Lower lobe of right lung (tissue), 2 donors: ENCODE measurements around the gene MAFF. TPM values are rescaled to one million over a fixed set of nuclear protein-coding genes. Genes with fewer than 3 reads are reported as not detected.

ENCODE experiments used
- ATAC-seq, 2 donors: fragments of 200-7000 bp; cut with Tn5 transposase; one replicate each; pipeline ENCODE4 v1.9.1; 2020 to 2022; ENCODE audit warnings: mild to moderate bottlenecking in 2 of 2, moderate library complexity in 2 of 2
- DNase-seq: peaks from one replicate; pipeline ENCODE4 v3.0.0-alpha.2; 2020
- H3K27ac ChIP-seq: fragments of 200-600 bp; one replicate; pipeline ENCODE4 v1.8.0; 2022
- H3K27me3 ChIP-seq: fragments of 200-600 bp; one replicate; pipeline ENCODE4 v1.8.0; 2022; ENCODE audit warnings: low read depth
- H3K36me3 ChIP-seq: fragments of 200-600 bp; one replicate; pipeline ENCODE4 v1.8.0; 2022; ENCODE audit warnings: mild to moderate bottlenecking
- H3K4me1 ChIP-seq: fragments of 200-600 bp; one replicate; pipeline ENCODE4 v1.8.0; 2022
- H3K4me3 ChIP-seq: fragments of 200-600 bp; one replicate; pipeline ENCODE4 v1.8.0; 2022; ENCODE audit warnings: mild to moderate bottlenecking
- H3K9me3 ChIP-seq: fragments of 200-600 bp; one replicate; pipeline ENCODE4 v1.8.0; 2022
- intact Hi-C: fragments of 100-400 bp; cut with DNase I; formaldehyde crosslinking; loops from one replicate; pipeline ENCODE4 v1.11.0; 2022
- total RNA-seq: library from RNA; stranded (reverse); fragmentation: NEBNext Ultra II Directional; extraction: Animal tissue kit (Norgen Biotek cat#: 25700); gene quantifications from one replicate; pipeline ENCODE4 v1.2.1, GENCODE V29; 2021
- TF ChIP-seq, protein P1 (sequence below): fragments of 200-600 bp; IDR thresholded peaks from one replicate; pipeline ENCODE4 v1.8.0; 2022; ENCODE audit warnings: antibody characterized with exemption, mild to moderate bottlenecking
- donor health status: DM: no; HTN: yes; CAD: no; lungs with severe emphysema.

The MAFF gene
- total RNA-seq, 1 donor from 2014 or later, result 41.3 TPM

DNA sequence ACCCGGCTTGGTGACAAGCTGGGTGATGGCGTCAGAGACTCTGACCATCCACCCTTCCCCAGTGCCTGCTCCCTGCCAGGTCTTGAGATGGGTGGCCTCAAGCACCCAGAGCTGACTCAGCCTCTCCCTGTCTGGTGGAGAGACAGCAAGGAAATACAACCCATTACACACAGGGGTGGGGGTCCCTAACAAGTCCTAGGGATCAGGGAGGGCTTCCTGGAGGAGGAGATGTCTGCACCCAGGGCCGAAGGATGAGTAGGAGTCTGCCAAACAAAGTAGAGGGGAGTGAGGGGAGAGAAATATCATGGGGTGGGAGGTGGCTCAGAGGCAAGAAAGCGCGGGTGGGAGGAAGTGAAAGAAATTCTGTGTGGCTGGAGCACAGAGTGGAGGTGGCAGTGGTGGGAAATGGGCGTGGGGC lies 6.8 kb downstream of the MAFF start:
- no peak for ATAC-seq
- TF ChIP-seq, protein P1, sequence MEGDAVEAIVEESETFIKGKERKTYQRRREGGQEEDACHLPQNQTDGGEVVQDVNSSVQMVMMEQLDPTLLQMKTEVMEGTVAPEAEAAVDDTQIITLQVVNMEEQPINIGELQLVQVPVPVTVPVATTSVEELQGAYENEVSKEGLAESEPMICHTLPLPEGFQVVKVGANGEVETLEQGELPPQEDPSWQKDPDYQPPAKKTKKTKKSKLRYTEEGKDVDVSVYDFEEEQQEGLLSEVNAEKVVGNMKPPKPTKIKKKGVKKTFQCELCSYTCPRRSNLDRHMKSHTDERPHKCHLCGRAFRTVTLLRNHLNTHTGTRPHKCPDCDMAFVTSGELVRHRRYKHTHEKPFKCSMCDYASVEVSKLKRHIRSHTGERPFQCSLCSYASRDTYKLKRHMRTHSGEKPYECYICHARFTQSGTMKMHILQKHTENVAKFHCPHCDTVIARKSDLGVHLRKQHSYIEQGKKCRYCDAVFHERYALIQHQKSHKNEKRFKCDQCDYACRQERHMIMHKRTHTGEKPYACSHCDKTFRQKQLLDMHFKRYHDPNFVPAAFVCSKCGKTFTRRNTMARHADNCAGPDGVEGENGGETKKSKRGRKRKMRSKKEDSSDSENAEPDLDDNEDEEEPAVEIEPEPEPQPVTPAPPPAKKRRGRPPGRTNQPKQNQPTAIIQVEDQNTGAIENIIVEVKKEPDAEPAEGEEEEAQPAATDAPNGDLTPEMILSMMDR, result no peak
- H3K27me3 ChIP-seq, result no peaks in the 10 kb centered on the region
- H3K36me3 ChIP-seq, result no peaks in the 10 kb centered on the region
- intact Hi-C loops, result no loop called here
- DNase-seq, result no peak
- H3K4me1 ChIP-seq, result peaks cover 46% of the 10 kb centered on the region
- no peak overlapping the region for H3K27ac ChIP-seq
- no peak overlapping the region for H3K4me3 ChIP-seq
- no peaks in the 10 kb centered on the region for H3K9me3 ChIP-seq

DNA sequence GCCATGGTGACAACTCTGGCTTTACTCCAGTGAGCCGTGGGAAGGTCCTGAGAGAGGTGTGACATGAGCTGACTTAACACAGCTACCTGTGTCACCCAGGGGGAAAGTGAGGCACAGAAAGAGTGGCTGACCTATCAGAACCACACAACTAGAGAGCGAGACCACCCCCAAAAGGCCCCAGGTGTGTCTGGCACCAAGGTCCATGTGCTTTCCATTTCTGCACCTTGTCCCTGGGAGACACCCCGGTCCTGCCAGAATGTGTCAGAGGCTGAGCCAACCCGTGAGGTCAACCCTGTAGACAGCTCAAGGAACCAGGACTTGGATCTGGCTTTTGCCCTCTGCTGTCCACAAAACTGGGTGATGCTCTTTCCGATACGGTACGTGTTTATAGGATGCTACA lies 9.8 kb downstream of the MAFF start:
- TF ChIP-seq, protein P1, result no peak
- H3K36me3 ChIP-seq, result no peaks in the 10 kb centered on the region
- H3K9me3 ChIP-seq, result no peaks in the 10 kb centered on the region
- H3K4me1 ChIP-seq, result peaks cover 39% of the 10 kb centered on the region
- no peak for ATAC-seq
- no peak overlapping the region for H3K4me3 ChIP-seq
- no peak for DNase-seq
- intact Hi-C loops, result no loop called here
- no peaks in the 10 kb centered on the region for H3K27me3 ChIP-seq
- H3K27ac ChIP-seq, result no peak overlapping the region

DNA sequence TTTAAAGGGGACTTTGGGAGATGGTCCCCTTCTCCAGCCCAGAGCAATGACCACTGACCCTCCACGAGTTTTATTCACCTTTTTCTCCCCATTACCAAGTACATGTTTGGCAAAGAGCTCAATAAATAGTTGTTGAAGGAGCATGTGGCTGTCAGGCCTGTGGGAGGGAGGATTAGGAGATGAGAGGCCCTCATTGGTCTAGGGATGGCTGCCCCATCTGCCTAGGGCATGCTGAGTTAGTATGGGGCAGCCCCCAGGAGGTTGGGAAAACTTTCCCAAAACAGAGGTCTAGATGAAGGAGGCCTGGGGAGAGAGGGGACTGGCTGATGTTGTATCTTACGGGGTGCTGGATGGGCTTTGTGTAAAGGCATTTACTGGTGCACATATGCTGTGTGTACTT lies 10.6 kb downstream of the MAFF start:
- no peak for ATAC-seq
- Histone ChIP-seq H3K4me3 (no peak overlapping the region), H3K9me3 (no peaks in the 10 kb centered on the region), H3K4me1 (peaks cover 39% of the 10 kb centered on the region), H3K36me3 (no peaks in the 10 kb centered on the region), H3K27ac (no peak overlapping the region), H3K27me3 (no peaks in the 10 kb centered on the region)
- no peak for DNase-seq
- TF ChIP-seq, protein P1, result no peak
- intact Hi-C loops, result no loop called here

DNA sequence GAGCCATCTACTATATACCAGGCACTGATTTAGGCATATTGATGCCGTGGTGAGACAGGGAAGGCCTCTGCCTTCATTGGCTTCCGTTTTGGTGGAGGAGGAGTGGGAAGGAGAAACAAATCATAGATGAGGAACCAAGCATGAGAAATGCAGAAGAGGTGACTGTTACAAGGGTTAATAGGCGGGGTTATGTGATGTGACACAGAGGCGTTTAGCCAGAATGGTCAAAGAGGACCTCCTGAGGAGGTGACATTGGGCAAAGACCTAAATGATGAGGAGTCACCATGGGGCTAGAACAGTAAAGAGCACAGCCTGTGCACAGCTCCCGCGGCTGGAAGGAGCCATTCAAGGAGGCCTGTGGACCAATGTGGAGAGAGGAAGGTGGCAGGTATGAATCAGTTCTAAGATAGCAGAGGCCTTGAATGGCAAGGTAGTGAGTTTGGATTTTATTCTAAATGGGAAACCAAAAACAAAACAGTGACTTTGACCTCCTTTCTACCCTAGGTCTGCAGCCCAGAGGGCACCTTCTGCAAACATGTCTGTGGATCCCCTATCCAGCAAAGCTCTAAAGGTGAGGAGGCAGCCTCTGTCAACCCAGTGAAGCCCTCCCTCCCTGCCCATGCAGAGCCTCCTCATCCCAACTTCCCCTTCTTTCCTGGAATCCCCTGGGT lies 11.7 kb downstream of the MAFF start:
- DNase-seq (no peak), ATAC-seq (peak; percentile 7 to 49)
- Histone ChIP-seq H3K36me3 (no peaks in the 10 kb centered on the region), H3K27ac (peak overlapping the region; percentile 67), H3K9me3 (no peaks in the 10 kb centered on the region), H3K4me3 (peak overlapping the region; percentile 40), H3K4me1 (peaks cover 46% of the 10 kb centered on the region), H3K27me3 (no peaks in the 10 kb centered on the region)
- TF ChIP-seq, protein P1, result no peak
- intact Hi-C loops, result no loop called here

DNA sequence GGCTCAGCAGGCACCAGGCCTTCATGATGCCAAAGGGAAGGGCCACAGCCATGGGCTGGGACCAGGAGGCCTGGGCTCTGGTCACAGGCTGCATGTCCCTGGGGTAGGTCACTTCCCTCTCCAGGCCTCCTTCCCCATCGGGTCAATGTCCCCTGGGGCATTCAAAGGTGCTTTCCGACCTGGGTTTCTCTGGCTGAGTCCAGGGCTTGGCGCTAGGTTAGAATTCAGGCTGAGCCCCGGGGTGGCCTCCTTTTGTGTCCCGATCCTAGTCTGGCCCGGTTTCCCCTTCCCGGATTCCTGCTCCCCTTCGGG lies 12.2 kb downstream of the MAFF start:
- TF ChIP-seq, protein P1, result no peak
- intact Hi-C loops, result no loop called here
- peak overlapping the region; percentile 40 for H3K4me3 ChIP-seq
- DNase-seq (no peak), ATAC-seq (peak; percentile 10 to 26)
- peak overlapping the region; percentile 67 for H3K27ac ChIP-seq
- H3K4me1 ChIP-seq, result peaks cover 46% of the 10 kb centered on the region
- no peaks in the 10 kb centered on the region for H3K36me3 ChIP-seq
- no peaks in the 10 kb centered on the region for H3K9me3 ChIP-seq
- H3K27me3 ChIP-seq, result no peaks in the 10 kb centered on the region
